Stimulated activated CD4-positive, alpha-beta T cell treated with anti-CD3 and anti-CD28 coated beads, Interleukin-2, amount 100 ng/mL, for 24 hours (primary cell): ENCODE measurements around the gene TMEM89.

Experiments
- DNase-seq, 2 donors: peaks; one replicate each; pipeline ENCODE4 v3.0.0-alpha.2; 2020

The TMEM89 gene

DNA sequence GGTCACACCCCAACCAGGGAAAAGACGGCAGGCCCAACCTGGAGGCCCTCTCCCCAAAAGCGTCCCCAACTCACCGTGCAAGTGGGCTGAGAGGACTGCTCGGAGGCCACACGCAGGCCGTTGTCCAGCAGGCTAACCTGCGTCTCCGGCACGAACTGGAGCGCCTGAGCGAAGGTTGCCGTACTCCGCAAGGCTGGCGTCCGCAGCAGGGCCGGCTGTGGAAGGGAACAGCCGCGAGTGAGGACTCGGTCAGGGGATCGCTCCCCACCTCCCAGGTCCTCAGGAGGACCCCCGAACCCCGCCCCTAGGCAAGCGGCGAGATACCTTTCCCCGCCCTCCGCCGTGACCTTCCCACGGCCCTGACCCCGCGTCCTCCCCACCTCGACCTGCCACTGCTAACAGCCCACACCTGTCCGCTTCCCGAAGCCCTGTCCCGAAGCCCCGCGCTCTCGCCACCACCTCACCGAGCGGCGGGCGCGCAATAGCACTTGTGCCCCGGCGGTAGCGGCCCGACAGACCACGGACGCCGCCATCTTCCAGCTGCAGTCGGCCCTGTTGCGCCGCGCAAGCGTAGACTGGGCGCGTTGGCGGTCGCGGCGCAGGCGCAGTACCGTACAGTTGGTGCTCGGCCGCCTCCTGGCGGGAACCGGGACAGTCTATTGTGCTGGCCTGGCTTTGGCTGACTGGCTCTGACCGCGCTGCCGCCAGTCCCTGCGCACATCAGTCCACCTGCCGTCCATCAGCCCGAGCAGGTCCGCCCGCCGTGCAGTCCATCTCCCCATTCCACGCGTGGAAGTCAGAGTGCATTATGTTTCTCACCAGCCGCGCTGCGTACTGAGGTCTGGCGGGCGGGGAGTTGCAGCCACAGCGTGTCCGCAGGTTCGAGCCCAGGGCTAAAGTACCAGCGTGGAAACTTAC lies 12.2 kb downstream of the TMEM89 start, which contains the start of gene UQCRC1:
UQCRC1 (minus strand) TSS at position 559 of the 918 bp plus-strand sequence; CDS start at position 533, 26 bp downstream.
- peak; percentile 91 to 94 for DNase-seq

DNA sequence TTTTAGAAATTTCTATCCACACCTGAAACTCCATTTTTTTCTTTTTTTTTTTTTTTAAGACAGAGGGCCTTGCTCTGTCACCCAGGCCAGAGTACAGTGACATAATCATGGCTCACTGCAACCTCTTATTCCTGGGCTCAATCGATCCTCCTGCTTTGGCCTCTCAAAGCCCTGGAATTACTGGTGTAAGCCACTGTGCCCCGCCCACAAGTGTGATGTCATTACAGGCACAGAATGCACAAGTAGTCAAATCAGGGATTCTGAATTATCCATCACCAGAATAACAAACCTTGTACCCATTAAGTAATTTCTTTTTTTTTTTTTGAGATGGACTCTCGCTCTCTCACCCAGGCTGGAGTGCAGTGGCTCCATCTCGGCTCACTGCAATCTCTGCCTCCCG lies 14.1 kb downstream of the TMEM89 start:
- peak in 1 of 2 donors; percentile 46 for DNase-seq

- no peak for DNase-seq
Observed at GRCh38 chr3:48601622-48601994, 20.0 kb downstream of the TMEM89 start.

GRCh38 chr3:48600711-48601621 lies 20.6 kb downstream of the TMEM89 start:
- DNase-seq: no peak

DNA sequence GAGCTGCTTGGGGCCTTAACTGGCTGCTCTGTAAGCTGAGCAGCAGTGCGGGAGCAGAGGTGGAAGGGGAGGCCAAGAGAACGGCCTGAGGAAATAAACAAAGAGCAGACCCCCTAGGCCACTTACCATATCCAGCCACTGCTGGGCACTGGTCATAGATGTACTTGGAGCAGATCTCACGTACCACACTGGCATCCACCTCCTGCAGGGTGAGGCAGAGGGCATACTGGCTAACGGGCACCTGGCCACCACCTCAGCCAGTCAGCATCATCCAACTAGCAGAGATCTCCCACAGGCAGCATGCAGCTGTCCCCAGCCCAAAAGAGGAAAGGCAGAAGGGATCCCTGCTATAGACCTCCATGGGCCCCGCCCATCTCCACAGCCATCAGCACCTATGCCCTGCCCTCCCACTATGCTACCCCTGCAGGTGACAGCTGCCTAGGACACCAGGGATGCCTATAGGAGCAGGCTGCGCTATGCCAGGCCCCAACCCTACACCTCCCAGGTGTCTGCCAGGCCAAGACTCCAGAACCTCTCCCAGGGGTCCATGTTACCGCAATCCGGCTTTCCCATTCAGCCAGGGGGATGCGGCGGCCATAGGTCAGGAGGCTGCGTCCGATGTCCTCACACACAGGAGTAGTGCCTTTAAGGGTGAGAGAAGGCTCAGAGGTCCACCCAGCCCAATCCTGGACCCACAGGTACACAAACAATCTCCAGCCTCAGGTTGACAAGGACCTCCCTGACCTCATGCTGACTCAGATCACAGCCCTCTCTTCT lies 21.9 kb downstream of the TMEM89 start:
- no peak for DNase-seq

- DNase-seq: no peak
Observed at GRCh38 chr3:48599077-48599501, 22.5 kb downstream of the TMEM89 start.

DNA sequence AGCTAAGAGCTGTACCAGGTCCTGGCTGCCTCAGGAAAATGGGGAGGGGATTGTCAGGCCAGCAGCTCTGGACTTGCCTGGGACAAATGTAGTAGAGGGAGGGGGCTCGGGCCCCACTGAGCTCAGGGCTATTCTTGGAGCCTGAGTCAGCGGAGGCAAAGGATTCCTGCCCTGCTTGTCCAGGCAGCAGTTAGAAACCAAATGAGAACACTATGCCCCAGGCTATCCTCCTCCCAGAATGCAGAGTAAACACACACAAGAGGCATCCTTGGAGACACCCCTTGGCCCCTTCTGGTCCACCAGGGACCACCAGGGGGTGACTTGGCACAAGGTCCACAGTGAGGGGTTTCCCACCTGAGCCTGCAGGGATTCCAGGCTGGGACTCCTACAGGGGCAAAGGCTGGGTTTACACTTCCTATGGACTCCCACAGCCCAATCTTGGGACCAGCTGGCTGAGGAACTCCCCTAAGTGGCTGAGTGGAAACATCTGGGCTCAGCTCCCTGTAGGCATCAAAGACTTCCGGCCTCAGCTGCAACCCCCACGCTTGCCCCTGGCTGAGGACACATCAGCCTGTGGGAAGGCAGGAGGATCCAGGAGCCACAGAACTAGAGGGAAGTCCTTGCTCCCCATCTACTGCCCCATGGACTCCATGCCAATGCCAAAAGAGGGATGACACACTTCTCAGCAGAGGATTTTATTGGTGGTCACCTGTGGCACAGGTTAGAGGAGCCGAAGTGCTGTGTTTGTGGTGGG lies 23.1 kb downstream of the TMEM89 start:
- no peak for DNase-seq

DNA sequence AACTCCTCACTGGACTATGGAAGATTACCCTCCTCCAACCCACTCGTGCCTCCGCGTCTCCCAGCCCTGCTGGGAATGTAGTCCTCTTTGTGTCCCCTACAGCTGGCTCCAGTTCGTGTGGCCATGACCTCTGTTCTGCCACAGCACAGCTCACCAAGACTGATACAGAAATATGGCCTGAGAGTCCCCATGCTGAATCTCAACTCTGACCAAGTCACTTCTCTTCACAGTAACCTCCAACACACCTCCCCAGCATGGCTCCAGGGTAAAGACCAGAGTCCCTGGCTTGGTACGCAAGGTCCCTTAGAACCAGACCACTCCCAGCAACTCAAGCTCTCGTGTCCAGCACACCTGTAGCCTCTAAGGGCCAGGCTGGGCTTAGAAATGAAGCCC lies 24.2 kb downstream of the TMEM89 start:
- DNase-seq: no peak

- no peak for DNase-seq
Observed at GRCh38 chr3:48596676-48597407, 24.7 kb downstream of the TMEM89 start.

DNA sequence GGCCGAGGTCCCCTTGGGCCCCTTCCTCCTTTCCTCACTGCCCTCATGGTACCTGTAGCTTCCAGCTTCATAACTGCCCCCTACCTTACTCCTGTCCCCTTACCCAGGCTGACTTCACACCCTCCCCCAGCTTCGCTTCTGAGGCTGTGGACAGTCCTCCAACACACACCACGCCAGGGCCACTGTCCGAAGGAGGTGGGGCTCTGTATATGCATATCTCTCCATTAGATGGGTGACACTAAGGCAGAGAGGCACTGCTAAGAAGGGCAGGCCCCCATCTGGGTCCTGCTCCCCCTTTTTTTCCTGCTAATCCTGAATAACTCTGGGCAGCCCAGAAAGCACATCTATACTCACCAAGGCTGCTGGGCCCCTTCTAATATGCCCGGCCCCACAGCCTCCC lies 25.4 kb downstream of the TMEM89 start:
- DNase-seq: no peak

GRCh38 chr3:48595526-48596121 lies 25.9 kb downstream of the TMEM89 start:
- DNase-seq: no peak

GRCh38 chr3:48595075-48595525 lies 26.5 kb downstream of the TMEM89 start, which contains the start of gene COL7A1:
Gene COL7A1 (minus strand): TSS chr3:48595329. CDS start chr3:48595159, 170 bp downstream.
- no peak for DNase-seq

GRCh38 chr3:48594417-48595049 lies 27.0 kb downstream of the TMEM89 start:
- no peak for DNase-seq

- no peak for DNase-seq
Observed at GRCh38 chr3:48593337-48593736, 28.2 kb downstream of the TMEM89 start.

- no peak for DNase-seq
Observed at GRCh38 chr3:48592519-48593087, 29.0 kb downstream of the TMEM89 start.

DNA sequence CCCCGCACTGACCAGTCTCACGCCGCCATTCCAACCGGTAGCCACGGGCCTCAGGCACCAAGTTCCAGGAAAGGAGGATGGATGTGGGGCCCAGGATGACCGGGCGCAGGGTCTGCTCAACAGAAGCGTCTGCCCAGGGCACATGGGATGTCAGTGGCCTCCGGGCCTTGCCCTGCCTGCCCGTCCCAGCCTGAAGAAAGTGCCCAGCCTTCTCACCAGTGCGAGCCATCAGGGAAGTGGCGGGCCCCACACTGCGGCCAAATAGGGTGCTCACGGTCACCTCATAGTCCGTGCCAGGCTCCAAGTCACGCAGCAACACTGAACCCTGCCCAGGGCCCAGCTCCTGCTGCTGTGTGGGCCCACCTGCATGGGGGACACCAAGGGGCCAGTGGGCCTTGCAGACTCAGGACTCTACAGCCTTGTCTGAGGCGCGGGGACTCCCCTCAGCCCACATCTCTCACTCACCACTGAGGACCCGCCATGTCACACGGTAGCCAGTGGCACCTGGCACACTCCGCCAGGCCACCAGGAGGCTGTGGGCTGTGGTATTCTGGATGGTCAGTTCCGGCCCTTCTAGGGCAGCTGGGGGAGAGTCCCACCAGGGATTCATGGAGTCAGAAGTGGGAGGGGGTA lies 29.6 kb downstream of the TMEM89 start:
- no peak for DNase-seq

DNA sequence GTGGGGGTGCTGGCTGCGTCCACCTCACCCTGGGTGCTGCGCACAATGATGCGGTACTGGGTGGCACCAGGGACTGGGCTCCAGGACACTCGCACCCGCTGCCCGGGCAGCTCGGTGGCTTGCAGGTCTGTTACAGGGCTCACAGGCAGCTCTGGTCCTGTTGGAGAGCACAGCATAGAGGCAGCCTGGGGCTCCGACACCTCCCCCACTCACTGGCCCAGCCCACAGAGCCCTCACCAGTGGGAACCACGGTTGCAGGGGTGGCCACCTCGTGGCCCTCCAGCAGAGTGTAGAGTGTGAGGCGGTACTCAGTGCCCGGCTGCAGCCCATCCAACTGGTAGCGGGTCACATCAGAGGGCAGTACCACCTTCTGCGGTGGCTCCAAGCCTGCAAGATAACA lies 30.1 kb downstream of the TMEM89 start:
- no peak for DNase-seq

DNA sequence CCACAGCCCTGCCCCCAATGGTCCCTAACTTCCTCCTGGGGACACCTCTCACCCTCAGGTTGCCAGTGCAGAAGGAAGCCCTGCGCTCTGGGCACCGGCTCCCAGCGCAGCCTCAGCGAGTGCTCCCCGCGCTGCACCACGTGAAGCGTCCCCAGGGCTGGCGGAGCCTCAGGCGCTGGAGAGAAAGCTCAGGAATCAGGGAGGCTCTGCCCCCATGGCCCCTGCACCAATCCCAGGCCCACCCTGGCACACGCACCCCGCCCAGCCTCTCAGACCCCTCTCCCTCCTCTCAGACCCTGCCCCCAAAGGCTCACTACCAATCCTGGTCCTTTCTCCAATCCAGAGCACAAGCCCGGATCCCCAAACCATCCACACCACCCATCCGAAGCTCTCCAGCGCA lies 33.3 kb downstream of the TMEM89 start:
- DNase-seq: no peak

DNA sequence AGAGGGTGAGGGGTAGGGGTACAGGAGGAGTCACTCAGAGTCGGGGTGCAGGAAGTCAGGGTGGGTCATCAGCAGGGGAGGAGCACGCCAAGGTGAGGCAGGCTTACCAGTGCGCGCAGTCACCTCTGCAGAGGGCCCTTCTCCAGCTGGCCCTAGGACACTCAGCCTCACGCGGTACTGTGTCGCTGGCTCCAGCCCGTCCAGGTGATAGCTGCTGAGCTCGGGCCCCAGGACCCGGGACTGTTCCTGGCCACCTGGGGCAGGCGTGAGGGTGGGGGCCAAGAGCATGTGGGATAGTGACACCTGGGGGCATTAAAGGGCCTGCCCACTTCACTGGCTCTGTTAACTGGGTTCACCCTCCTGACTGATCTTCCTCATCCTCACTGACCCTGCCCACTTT lies 33.9 kb downstream of the TMEM89 start:
- DNase-seq: no peak
